ENCODE data around the gene TWIST2. TPM values are rescaled to one million over a fixed set of nuclear protein-coding genes. Genes with fewer than 3 reads are reported as not detected.

TWIST2 gene
- total RNA-seq, 2 experiments from 2014 or later = not detected

DNA sequence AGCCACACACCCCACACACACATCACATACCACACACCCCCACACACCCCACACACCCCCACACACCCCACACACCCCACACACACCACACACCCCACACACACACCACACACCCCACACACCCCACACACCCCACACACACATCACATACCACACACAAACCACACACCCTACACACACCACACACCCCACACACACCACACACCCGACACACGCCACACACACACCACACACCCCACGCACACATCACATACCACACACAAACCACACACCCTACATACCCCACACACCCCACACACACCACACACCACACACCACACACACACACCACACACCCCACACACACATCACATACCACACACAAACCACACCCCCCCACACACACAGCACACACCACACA, 22.4 kb downstream of the TWIST2 start:
- POLR2A ChIA-PET = no interaction called here
- CTCF ChIA-PET = no interaction called here

DNA sequence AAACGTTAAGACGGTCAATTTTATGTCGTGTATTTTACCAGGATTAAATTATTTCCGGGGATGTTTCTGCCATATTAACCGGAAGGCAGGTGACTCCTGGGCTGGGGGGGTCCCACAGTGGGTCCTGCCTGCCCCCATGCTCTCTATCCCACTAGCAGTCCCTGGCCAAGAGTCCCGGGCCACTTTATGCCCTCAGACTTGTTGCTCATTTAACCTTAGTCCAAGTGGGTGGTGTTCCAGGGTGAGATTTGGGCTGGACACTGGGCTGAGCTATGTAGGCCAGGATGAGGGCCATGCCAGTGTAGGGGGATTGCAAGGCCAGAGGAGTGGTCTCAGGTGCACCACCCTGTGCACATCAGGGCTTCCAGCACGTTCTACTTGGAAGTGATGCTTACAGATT, 24.1 kb downstream of the TWIST2 start:
- ChIA-PET POLR2A (no interaction called here), CTCF (no interaction called here)

DNA sequence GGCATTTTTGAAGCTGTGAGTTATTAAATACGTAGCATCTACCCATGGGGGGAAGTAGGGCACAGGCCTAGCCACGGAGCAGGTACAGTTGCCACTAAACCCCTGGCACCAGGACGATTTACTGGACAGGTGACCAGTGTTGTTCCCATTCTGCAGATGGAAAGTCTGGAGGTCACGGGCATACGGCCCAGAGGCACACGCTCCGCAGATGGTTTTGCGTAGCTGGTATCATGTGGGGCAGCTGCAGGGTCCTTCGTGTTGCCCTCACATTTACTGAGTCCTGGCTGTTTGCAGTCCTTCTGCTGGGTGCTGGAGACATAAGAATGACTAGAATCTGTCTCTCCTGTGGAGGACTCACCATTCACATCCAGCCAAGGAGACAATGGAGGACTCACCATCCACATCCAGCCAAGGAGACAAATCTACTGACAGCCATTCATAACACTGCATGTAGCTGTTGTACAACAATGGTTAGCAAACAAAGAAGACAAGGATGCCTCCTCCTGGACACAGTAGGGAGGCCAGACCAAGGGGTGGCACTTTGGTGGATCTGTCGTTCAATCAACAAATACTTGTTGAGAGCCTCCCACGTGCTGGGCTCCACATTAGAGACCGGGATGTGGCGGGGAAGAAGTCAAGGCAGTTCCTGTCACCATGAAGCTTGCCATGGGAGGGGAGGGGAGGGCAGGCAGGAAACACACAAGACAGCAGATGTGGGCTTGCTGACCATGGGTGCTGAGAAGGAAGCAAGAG, 24.9 kb downstream of the TWIST2 start:
- POLR2A ChIA-PET = no interaction called here
- CTCF ChIA-PET = no interaction called here

GRCh38 chr2:238873381-238873801, 25.5 kb downstream of the TWIST2 start:
- ChIA-PET POLR2A (no interaction called here), CTCF (no interaction called here)

DNA sequence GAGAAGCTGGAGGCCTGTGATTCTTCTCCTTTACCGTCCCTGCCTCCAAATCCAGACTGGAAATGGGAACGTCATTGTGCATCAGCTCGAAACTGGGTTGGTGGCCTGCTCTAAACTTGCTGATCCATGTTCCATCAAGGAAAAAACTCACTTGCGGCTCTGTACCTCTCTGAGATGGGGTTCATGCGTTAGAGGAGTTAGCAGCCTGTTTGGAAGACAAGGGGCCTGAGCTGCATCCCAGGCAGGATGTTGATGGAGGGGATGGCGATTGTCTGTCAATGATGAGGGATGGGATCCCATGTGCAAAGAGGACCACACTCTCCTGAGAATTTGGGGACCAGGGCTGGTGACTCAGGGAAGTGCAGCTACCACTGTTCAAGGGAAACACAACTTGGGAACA, 26.0 kb downstream of the TWIST2 start:
- ChIA-PET POLR2A (no interaction called here), CTCF (no interaction called here)

GRCh38 chr2:238874330-238875050, 26.6 kb downstream of the TWIST2 start:
- CTCF ChIA-PET = no interaction called here
- POLR2A ChIA-PET = no interaction called here

GRCh38 chr2:238875101-238875470, 27.2 kb downstream of the TWIST2 start:
- CTCF ChIA-PET = no interaction called here
- POLR2A ChIA-PET = no interaction called here

DNA sequence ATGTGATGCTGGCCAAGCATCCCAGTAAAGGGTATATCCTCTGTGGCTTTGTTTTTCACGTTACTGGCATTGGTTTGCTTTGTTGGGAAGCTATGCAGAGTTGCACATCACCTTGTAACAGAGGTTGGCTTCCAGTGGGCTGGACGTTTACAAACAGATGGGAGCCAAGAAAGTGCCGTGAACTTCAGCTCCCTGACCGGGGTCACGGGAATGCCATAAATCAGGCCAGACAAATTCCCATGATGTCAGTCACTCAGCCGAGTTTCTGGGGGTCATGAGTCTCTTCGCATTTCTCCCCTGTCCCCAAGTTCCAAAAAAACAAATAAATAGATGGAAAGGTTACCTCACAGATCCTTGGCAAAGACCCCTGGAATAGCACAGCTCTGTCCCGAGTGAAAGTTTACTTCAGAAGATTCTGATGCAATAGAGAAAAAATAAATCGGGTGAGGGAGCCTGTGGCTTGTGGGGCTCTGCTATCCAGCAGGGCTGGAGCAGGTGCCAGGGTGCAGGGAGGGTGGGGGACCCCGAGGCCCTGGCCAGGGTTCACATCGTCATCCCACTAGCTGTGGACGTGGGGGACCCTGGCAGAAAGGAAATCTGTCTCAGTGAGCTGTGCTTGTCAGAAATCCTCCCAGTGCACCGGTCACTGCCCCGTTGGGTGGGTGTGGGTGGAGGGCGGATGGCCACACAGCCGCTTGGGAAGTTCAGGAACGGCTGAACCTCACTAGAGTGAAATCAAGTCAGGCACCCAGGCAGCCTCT, 27.8 kb downstream of the TWIST2 start:
- ChIA-PET CTCF (no interaction called here), POLR2A (no interaction called here)

GRCh38 chr2:238876232-238876630, 28.3 kb downstream of the TWIST2 start:
- POLR2A ChIA-PET = no interaction called here
- CTCF ChIA-PET = no interaction called here

- CTCF ChIA-PET = no interaction called here
- POLR2A ChIA-PET = no interaction called here
These were observed 30.3 kb downstream of the TWIST2 start for GRCh38 chr2:238878051-238878735.

DNA sequence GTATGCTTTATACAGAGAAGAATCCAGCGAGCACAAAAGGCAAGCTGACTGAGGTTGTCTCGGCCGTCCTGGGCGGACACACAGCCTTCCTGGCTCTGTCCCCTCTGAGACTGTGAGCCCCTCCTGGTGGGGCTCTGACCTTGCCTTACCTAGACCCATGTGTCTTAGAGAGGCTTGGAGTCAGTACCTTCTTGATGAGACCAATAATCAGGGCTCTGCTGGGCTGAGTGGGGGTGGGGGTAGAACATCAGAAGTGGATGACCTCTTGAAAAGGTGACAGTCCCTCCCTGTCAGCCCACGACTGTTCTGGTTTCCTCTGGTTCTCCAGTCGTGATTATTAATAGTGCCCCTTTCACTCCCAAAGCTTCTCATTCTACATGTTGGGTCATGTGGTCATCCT, 31.2 kb downstream of the TWIST2 start:
- POLR2A ChIA-PET = no interaction called here
- CTCF ChIA-PET = no interaction called here

DNA sequence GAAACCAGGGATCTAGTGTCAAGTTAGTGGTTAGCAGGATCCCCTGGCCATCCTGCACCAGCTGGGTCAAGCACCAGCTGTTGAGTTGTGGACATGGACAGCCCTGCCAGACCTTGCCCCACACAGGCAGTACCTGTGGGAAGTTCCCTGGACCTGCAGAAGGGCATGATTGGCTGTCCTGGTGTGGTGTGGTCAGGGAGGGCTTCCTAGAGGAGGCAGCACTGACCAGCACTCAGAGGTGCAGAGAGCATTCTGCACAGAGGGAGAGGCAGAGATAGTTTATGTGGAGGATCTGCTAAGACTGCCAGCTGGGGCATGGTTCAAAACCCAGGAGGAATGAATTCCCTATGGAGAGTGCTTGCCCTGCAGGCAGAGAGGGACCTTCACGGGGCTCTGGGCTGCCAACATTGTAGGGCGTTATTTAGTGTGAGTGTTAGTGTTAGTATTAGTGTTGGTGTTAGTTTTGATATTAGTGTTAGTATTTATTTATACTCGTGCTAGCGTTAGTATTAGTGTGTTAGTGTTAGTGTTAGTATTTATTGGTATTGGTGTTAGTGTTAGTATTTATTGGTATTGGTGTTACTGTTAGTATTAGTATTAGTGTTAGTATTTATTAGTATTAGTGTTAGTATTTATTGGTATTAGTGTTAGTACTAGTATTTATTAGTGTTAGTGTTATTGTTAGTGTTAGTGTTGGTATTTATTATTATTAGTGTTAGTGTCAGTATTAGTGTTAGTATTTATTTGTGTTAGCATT, 31.9 kb downstream of the TWIST2 start:
- CTCF ChIA-PET = no interaction called here
- POLR2A ChIA-PET = no interaction called here

DNA sequence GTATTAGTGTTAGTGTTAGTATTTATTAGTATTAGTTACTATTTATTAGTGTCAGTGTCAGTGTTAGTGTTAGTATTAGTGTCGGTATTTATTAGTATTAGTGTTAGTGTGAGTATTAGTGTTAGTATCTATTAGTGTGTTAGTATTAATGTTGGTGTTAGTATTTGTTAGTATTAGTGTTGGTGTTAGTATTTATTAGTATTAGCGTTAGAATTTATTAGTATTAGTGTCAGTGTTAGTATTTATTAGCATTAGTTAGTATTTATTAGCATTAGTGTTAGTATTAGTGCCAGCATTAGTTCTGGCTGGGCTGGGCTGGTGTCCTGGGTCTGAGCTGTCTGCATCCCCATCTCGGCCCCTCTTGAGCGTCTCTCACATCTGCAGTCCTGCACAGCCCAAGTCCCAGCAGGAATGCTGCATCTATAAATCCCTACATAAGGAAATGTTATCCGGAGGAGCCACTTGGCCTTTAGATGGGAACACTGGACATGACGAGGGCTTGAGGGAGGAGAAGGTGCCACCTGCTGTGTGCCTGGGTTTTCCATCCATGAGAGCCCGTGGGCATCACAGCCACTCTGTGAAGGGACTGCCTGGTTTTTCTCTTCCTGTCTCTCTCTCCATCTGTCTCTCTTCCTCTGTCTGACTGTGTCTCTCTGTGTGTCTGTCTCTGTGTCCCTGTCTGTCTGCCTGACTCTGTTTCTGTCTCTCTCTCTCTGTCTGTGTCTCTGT, 33.6 kb downstream of the TWIST2 start:
- POLR2A ChIA-PET = no interaction called here
- CTCF ChIA-PET = no interaction called here

GRCh38 chr2:238882082-238882755, 34.3 kb downstream of the TWIST2 start:
- ChIA-PET CTCF (no interaction called here), POLR2A (no interaction called here)

DNA sequence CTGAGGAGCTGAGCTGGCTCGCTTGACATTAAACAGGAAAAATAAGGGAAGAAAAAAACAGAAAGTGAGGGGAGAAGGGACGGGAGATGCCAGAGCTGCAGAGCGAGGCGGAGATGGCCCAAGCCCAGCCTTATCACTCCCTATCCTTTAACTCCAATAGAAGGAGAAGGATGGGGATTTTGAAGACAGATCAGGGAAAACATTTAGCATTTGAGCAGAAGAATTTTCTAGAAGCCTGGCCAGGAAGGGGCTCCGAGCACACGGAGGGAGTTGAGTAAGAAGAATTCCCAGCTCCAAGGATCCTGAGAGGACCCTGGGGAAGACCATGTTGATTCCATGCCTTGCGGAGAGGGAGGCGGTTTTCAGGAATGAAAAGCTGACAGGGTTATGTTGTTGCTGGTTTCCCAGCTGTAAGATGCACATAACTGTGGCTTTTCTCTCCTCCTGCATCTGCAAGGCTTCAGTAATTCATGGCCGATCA, 35.6 kb downstream of the TWIST2 start:
- ChIA-PET POLR2A (no interaction called here), CTCF (no interaction called here)

GRCh38 chr2:238884122-238884811, 36.4 kb downstream of the TWIST2 start:
- CTCF ChIA-PET = no interaction called here
- POLR2A ChIA-PET = no interaction called here

DNA sequence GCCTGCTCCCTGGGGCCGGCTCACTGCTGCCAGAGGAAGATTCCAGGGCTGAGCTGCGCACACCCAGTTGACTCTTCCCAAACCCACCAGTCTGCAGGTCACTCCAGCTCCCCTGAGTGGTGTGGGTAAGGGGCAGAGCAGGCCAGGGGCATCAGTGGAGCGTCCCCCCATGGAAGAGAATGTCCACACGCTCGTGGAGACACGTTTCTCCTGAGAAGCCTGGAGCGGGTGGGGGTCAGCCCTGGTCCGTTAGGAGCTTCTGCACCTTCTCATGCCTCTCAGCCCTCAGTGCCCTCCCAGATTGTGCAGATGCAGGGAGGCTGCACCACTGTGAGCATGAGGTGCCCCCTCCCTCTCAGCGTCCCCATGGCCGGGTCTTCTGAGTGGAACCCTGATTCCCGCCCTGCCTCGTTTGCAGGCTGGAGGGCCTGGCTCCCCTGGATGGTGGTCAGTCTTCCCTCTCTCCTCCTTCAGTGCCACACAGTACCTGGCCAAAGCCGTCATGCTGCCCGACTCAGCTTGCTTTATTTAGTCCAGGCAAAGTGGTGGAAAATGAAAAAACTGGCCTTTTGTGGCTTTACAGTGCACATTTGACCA, 37.0 kb downstream of the TWIST2 start:
- CTCF ChIA-PET = no interaction called here
- POLR2A ChIA-PET = no interaction called here

Data from activated CD8-positive, alpha-beta memory T cell treated with anti-CD3 and anti-CD28 coated beads for 36 hours (primary cell).